ENCODE results near the gene ARNT2.

- TF ChIP-seq CTCF (IDR thresholded peaks at IDR 0.05): no peak
- no peak for TF ChIP-seq ZFX (IDR thresholded peaks at IDR 0.05; ENCODE audit: borderline replicate concordance)
Measured at GRCh38 chr15:80380154-80380553, 24.0 kb upstream of the ARNT2 start.

Data from 22Rv1 (cell line).